Skeletal muscle tissue (tissue), 4 donors: ENCODE results near the gene ATG9A. TPM values are rescaled to one million over a fixed set of nuclear protein-coding genes. Genes with fewer than 3 reads are reported as not detected.

ENCODE experiments used
- H3K27ac ChIP-seq: one replicate; pipeline ENCODE4 v1.7.0; 2013; ENCODE audit warnings: mild to moderate bottlenecking, low read depth, low read length, inconsistent platforms
- H3K27me3 ChIP-seq, 3 donors: one replicate each; pipeline ENCODE4 v1.7.0; 2013; ENCODE audit warnings: low read length in 3 of 3; ENCODE audit not compliant: control insufficient read depth in 3 of 3, insufficient read depth in 3 of 3
- H3K36me3 ChIP-seq, 3 donors: one replicate each; pipeline ENCODE4 v1.7.0; 2013; ENCODE audit warnings: low read length in 3 of 3; ENCODE audit not compliant: control insufficient read depth in 3 of 3, insufficient read depth in 3 of 3
- H3K4me1 ChIP-seq, 3 donors: one replicate each; pipeline ENCODE4 v1.7.0; 2013; ENCODE audit warnings: low read length in 3 of 3, mild to moderate bottlenecking in 3 of 3; ENCODE audit not compliant: control insufficient read depth in 3 of 3, insufficient read depth in 3 of 3
- H3K4me3 ChIP-seq, 3 donors: one replicate each; pipeline ENCODE4 v1.7.0; 2013; ENCODE audit warnings: low read length in 3 of 3
- H3K9ac ChIP-seq, 3 donors: one replicate each; pipeline ENCODE4 v1.7.0; 2013; ENCODE audit warnings: low read length in 3 of 3, mild to moderate bottlenecking in 3 of 3, moderate library complexity in 2 of 3, low read depth in 1 of 3
- H3K9me3 ChIP-seq, 3 donors: one replicate each; pipeline ENCODE4 v1.7.0; 2013; ENCODE audit warnings: low read length in 3 of 3; ENCODE audit not compliant: control insufficient read depth in 3 of 3
- total RNA-seq: library from RNA; depleted of rRNA; stranded (reverse); fragments of >200 nt; gene quantifications from one replicate; pipeline ENCODE4 v1.2.3, GENCODE V29; 2014
- donor health status: Osteomylitis.

ATG9A gene
- total RNA-seq, 1 donor from 2014 or later = 16.7 TPM

DNA sequence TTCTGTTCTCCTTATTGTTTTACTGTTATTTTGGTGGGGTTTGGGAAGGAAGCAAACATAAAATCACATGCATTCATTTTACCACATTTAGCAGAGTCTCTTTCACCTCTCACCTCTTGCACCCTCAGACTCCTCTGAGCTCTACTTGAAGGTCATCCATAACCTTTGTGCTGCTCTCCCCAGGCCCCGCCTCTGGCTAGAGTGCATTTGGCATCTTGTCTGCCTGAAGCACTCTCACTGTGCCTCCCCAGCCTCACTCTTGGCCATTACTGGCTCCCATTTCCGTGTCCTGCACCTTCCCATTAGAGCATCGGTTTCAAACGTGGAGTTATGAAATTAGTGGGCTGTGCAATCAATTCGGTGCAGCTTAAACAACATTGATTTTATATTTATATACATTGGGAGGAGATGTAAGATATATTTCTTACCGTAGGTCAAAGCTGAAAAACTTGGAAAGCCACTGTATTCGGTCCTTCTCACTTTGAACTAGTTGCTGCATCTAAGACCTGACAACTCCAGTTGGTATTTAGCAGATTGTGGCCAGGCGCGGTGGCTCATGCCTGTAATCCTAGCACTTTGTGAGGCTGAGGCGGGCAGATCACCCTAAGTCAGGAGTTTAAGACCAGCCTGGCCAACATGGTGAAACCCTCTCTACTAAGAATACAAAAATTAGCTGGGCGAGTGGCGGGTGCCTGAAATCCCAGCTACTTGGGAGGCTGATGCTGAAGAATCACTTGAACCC, 29.8 kb downstream of the ATG9A start:
- Histone ChIP-seq H3K27ac (no peak overlapping the region), H3K27me3 (peaks cover 4 to 13% (median 10%) of the 10 kb centered on the region in 3 donors), H3K4me3 (no peak overlapping the region), H3K4me1 (no peaks in the 10 kb centered on the region), H3K9me3 (no peaks in the 10 kb centered on the region), H3K9ac (no peak overlapping the region), H3K36me3 (no peaks in the 10 kb centered on the region)

- Histone ChIP-seq H3K4me3 (no peak overlapping the region), H3K27ac (no peak overlapping the region), H3K9ac (no peak overlapping the region), H3K27me3 (peaks cover 4 to 13% (median 10%) of the 10 kb centered on the region in 3 donors), H3K36me3 (no peaks in the 10 kb centered on the region), H3K9me3 (no peaks in the 10 kb centered on the region), H3K4me1 (no peaks in the 10 kb centered on the region)
Measured at GRCh38 chr2:219198974-219199373, 30.5 kb downstream of the ATG9A start.

DNA sequence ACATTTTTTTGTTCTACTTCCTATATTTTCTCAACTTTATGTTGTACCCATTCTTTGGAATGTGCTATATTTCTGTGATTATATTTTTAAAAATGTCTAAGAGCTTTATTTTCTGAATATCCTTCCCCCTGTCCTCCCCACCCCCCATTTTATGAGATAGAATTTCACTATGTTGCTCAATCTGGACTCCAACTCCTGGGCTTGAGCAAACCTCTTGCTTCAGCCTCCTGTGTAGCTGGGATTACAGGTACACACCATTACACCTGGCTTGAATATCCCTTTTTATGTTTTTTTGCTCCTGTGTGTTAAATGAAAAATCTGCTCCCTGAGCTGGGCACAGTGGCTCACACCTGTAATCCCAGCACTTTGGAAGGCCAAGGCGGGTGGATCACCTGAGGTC, 32.0 kb downstream of the ATG9A start:
- Histone ChIP-seq H3K36me3 (no peaks in the 10 kb centered on the region), H3K27ac (no peak overlapping the region), H3K4me1 (no peaks in the 10 kb centered on the region), H3K4me3 (no peak overlapping the region), H3K27me3 (peaks cover 4 to 13% (median 10%) of the 10 kb centered on the region in 3 donors), H3K9ac (no peak overlapping the region), H3K9me3 (no peaks in the 10 kb centered on the region)

- no peak overlapping the region for H3K4me3 ChIP-seq
- H3K4me1 ChIP-seq = no peaks in the 10 kb centered on the region
- H3K9me3 ChIP-seq = no peaks in the 10 kb centered on the region
- H3K27ac ChIP-seq = no peak overlapping the region
- no peak overlapping the region for H3K9ac ChIP-seq
- H3K27me3 ChIP-seq = no peaks in the 10 kb centered on the region
- peaks cover 16 to 29% (median 25%) of the 10 kb centered on the region in 3 donors for H3K36me3 ChIP-seq
Measured at GRCh38 chr2:219186754-219187456, 42.5 kb downstream of the ATG9A start.

DNA sequence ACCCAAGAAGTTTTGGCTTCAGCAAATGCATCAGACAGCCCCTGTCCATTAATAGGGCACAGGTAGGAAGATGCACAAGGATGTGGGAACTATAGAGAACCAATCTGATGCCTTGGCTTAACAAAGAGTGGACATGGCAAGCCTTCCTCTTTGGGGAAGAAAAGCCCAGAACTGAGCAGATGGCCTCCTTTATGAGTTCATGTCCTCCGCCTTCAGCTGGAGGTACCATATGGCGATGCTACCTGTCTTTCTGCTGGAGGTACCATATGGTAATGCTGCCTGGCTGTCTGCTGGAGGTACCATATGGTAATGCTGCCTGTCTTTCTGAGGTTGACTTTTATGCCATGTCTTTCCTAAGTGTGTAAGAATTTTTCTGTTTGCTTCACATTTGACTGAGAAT, 45.3 kb downstream of the ATG9A start:
- no peaks in the 10 kb centered on the region for H3K27me3 ChIP-seq

DNA sequence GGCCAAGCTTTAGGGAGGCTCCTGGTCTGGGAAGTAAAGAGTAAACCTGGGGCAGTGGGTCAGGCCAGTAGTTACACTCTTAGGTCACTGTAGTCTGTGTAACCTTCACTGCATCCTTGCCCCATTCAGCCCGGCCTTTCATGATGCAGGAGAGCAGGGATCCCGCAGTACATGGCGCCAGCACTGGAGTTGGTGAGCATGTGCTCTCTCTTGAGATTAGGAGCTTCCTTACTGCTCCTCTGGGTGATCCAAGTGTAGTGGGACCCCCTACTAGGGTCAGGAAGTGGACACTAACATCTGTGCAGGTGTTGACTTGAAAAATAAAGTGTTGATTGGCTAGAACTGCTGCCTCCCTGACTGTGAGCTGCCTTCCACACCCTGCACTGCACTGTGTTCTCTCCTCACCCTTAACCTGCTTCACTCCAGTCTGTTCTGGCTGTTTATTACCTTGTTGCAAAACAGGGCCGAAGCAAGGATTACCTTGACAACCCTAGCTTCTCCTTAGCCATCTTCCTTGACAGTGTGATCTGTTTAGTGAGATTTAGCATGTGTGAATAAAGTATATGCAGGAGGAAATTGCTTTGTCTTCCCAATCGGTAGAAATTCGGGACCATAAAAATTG, 46.2 kb downstream of the ATG9A start:
- Histone ChIP-seq H3K36me3 (peaks cover 44 to 54% (median 52%) of the 10 kb centered on the region in 3 donors), H3K9me3 (no peaks in the 10 kb centered on the region), H3K27me3 (no peaks in the 10 kb centered on the region), H3K9ac (no peak overlapping the region), H3K4me1 (peaks cover 11 to 17% (median 14%) of the 10 kb centered on the region in 3 donors), H3K4me3 (no peak overlapping the region), H3K27ac (no peak overlapping the region)

More for the DNA sequence above, 45.3 kb downstream of the ATG9A start:
- no peak overlapping the region for H3K9ac ChIP-seq
- no peak overlapping the region for H3K27ac ChIP-seq
- no peak overlapping the region for H3K4me3 ChIP-seq
- H3K36me3 ChIP-seq = peaks cover 40 to 54% (median 52%) of the 10 kb centered on the region in 3 donors
- peaks cover 5 to 10% (median 8%) of the 10 kb centered on the region in 3 donors for H3K4me1 ChIP-seq
- no peaks in the 10 kb centered on the region for H3K9me3 ChIP-seq

- Histone ChIP-seq H3K27ac (no peak overlapping the region), H3K9me3 (no peaks in the 10 kb centered on the region), H3K9ac (no peak overlapping the region), H3K4me1 (peaks cover 13 to 17% (median 15%) of the 10 kb centered on the region in 3 donors), H3K4me3 (no peak overlapping the region), H3K27me3 (no peaks in the 10 kb centered on the region), H3K36me3 (peaks cover 44 to 54% (median 52%) of the 10 kb centered on the region in 3 donors)
Measured at GRCh38 chr2:219182331-219183150, 46.9 kb downstream of the ATG9A start.

GRCh38 chr2:219181531-219181930, 47.9 kb downstream of the ATG9A start:
- no peaks in the 10 kb centered on the region for H3K27me3 ChIP-seq
- H3K27ac ChIP-seq = no peak overlapping the region
- peaks cover 17 to 19% (median 18%) of the 10 kb centered on the region in 3 donors for H3K4me1 ChIP-seq
- no peak overlapping the region for H3K4me3 ChIP-seq
- H3K9ac ChIP-seq = no peak overlapping the region
- H3K9me3 ChIP-seq = no peaks in the 10 kb centered on the region
- peaks cover 44 to 54% (median 52%) of the 10 kb centered on the region in 3 donors for H3K36me3 ChIP-seq

DNA sequence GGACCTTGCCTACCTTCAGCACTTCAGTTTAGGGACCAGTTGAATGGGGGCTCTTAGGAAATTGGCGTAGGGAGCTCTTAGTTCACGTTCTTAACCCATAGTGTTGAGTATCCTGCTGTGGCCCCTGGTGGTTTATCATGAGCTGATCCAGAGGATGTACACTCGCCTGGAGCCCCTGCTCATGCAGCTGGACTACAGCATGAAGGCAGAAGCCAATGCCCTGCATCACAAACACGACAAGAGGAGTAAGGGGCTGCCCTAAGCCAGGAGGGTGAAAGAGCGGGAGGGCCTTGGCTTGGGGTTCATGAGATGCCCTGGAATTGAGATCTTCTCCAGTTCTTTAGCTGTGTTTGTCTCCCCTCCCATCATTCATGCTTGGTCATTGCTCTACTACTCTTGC, 48.5 kb downstream of the ATG9A start:
- Histone ChIP-seq H3K4me1 (peaks cover 21 to 24% (median 22%) of the 10 kb centered on the region in 3 donors), H3K36me3 (peaks cover 46 to 54% (median 52%) of the 10 kb centered on the region in 3 donors), H3K27ac (no peak overlapping the region), H3K9ac (no peak overlapping the region), H3K4me3 (no peak overlapping the region), H3K9me3 (no peaks in the 10 kb centered on the region), H3K27me3 (no peaks in the 10 kb centered on the region)
